ENCODE data around the gene PLXNA4. TPM values are rescaled to one million over a fixed set of nuclear protein-coding genes. Genes with fewer than 3 reads are reported as not detected.

The PLXNA4 gene
- total RNA-seq, 1 donor from 2014 or later, result 21.7 TPM

DNA sequence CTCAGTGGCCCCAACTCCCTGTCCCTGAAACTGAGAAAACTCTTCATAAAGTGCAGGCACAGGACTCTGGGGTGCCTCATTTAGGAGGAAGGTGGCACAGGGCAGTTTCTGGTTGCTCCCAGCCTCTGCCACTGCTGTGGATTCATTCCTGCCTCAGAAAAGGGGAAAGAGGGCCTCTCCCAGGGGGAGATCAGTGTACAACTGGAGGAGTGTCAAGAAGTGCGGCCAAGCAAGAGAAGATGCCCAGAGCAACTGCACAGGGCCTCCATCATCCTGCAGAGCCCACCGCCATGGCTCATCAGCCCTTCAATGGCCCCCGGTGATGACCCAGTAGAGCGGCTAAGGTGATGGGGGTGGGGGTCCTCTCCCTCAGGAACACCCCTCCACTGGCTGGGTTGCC is 150.3 kb downstream of the PLXNA4 start:
- no peak overlapping the region for H3K4me3 Mint-ChIP-seq
- peaks cover 1% of the 10 kb centered on the region for H3K9me3 Mint-ChIP-seq
- H3K27me3 Mint-ChIP-seq (ENCODE audit: low read depth), result no peaks in the 10 kb centered on the region
- H3K36me3 Mint-ChIP-seq (ENCODE audit: low read depth), result no peaks in the 10 kb centered on the region
- DNase-seq (ENCODE audit: low read depth, low spot score), result no peak
- H3K27ac Mint-ChIP-seq (ENCODE audit: unreplicated experiment), result peak overlapping the region; percentile 73
- H3K4me1 Mint-ChIP-seq, result peaks cover 46% of the 10 kb centered on the region
- TF ChIP-seq, protein P1, sequence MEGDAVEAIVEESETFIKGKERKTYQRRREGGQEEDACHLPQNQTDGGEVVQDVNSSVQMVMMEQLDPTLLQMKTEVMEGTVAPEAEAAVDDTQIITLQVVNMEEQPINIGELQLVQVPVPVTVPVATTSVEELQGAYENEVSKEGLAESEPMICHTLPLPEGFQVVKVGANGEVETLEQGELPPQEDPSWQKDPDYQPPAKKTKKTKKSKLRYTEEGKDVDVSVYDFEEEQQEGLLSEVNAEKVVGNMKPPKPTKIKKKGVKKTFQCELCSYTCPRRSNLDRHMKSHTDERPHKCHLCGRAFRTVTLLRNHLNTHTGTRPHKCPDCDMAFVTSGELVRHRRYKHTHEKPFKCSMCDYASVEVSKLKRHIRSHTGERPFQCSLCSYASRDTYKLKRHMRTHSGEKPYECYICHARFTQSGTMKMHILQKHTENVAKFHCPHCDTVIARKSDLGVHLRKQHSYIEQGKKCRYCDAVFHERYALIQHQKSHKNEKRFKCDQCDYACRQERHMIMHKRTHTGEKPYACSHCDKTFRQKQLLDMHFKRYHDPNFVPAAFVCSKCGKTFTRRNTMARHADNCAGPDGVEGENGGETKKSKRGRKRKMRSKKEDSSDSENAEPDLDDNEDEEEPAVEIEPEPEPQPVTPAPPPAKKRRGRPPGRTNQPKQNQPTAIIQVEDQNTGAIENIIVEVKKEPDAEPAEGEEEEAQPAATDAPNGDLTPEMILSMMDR (conservative IDR thresholded peaks at IDR 0.05), result no peak

- TF ChIP-seq, protein P1 (conservative IDR thresholded peaks at IDR 0.05), result no peak
- Mint-ChIP-seq H3K9me3 (peaks cover 4% of the 10 kb centered on the region), H3K27me3 (ENCODE audit: low read depth) (no peaks in the 10 kb centered on the region), H3K36me3 (ENCODE audit: low read depth) (no peaks in the 10 kb centered on the region), H3K27ac (ENCODE audit: unreplicated experiment) (peak overlapping the region; percentile 73), H3K4me3 (no peak overlapping the region), H3K4me1 (peaks cover 41% of the 10 kb centered on the region)
- no peak for DNase-seq (ENCODE audit: low read depth, low spot score)
These were observed 151.2 kb downstream of the PLXNA4 start for GRCh38 chr7:132424821-132425724.

- no peaks in the 10 kb centered on the region for H3K36me3 Mint-ChIP-seq (ENCODE audit: low read depth)
- no peak overlapping the region for H3K27ac Mint-ChIP-seq (ENCODE audit: unreplicated experiment)
- no peak for DNase-seq (ENCODE audit: low read depth, low spot score)
- peaks cover 39% of the 10 kb centered on the region for H3K4me1 Mint-ChIP-seq
- TF ChIP-seq, protein P1 (conservative IDR thresholded peaks at IDR 0.05), result no peak
- peaks cover 4% of the 10 kb centered on the region for H3K9me3 Mint-ChIP-seq
- no peaks in the 10 kb centered on the region for H3K27me3 Mint-ChIP-seq (ENCODE audit: low read depth)
- H3K4me3 Mint-ChIP-seq, result no peak overlapping the region
These were observed 152.0 kb downstream of the PLXNA4 start for GRCh38 chr7:132424277-132424676.

GRCh38 chr7:132423594-132424200 is 152.6 kb downstream of the PLXNA4 start:
- Mint-ChIP-seq H3K27ac (ENCODE audit: unreplicated experiment) (no peak overlapping the region), H3K4me3 (no peak overlapping the region)

DNA sequence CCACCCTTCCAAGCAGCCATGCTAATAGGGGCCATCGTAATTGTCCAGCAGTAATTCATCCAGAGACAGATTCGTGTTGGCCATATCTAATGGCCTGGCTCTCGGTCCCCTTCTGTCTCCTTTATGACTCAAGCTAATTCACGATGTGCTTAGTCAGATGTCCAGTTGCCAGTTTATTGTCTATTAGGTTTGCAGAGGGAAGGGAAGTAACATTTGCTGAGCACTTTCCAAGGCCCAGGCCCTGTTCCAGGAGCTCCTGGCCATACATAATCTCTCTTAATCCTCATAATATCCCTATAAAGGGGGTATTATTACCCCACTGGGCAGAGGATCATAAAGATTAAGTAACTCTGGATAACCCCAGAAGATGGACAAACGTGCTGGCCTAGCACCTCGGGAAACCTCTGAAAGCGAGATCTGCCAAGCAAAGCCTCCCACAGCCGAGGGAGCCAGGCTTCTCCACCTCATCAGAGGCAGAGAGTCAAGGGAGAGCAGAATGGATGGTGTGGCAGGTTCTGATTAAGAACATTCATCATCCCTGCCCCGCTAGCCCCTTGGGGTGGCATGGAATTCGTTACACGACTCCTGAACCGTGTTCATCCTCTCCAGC is 153.7 kb downstream of the PLXNA4 start:
- DNase-seq (ENCODE audit: low read depth, low spot score), result no peak
- H3K9me3 Mint-ChIP-seq, result peaks cover 4% of the 10 kb centered on the region
- H3K27ac Mint-ChIP-seq (ENCODE audit: unreplicated experiment), result no peak overlapping the region
- no peaks in the 10 kb centered on the region for H3K27me3 Mint-ChIP-seq (ENCODE audit: low read depth)
- TF ChIP-seq, protein P1 (conservative IDR thresholded peaks at IDR 0.05), result no peak
- H3K4me1 Mint-ChIP-seq, result peaks cover 48% of the 10 kb centered on the region
- no peaks in the 10 kb centered on the region for H3K36me3 Mint-ChIP-seq (ENCODE audit: low read depth)
- H3K4me3 Mint-ChIP-seq, result no peak overlapping the region

More at GRCh38 chr7:132423594-132424200, 152.6 kb downstream of the PLXNA4 start:
- Mint-ChIP-seq H3K4me1 (peaks cover 38% of the 10 kb centered on the region), H3K27me3 (ENCODE audit: low read depth) (no peaks in the 10 kb centered on the region), H3K36me3 (ENCODE audit: low read depth) (no peaks in the 10 kb centered on the region), H3K9me3 (peaks cover 4% of the 10 kb centered on the region)
- DNase-seq (ENCODE audit: low read depth, low spot score), result no peak
- TF ChIP-seq, protein P1 (conservative IDR thresholded peaks at IDR 0.05), result no peak
